DOHH2 (cell line): Measurements from ENCODE around the gene COA3.
"Not testable (repeated sequence)": the region's sequence is repeated elsewhere in the genome, so short reads cannot be mapped to it uniquely, and the experiment has no call there.

Experiments
- CTCF ChIP-seq: fragments of 200-600 bp; sonication (generic); IDR thresholded peaks from one replicate; pipeline ENCODE4 v1.5.1; 2014; ENCODE audit warnings: antibody characterized with exemption, mild to moderate bottlenecking, low read depth, low read length; ENCODE audit not compliant: poor library complexity, severe bottlenecking
- EZH2phosphoT487 ChIP-seq: fragments of 200-600 bp; sonication (generic); IDR thresholded peaks from 2 replicates; pipeline ENCODE4 v1.6.1; 2017; ENCODE audit warnings: borderline replicate concordance, mild to moderate bottlenecking, antibody characterized with exemption, low read length, moderate library complexity, mixed read lengths

- not testable (repeated sequence) for TF ChIP-seq CTCF, EZH2phosphoT487
Observed at GRCh38 chr17:42768006-42768405, 30.5 kb downstream of the COA3 start.
